Mucosa of gallbladder (tissue), 1 donor: Measurements from ENCODE around the gene ZNF469. TPM values are rescaled to one million over a fixed set of nuclear protein-coding genes. Genes with fewer than 3 reads are reported as not detected.

Experiments used
- DNase-seq: peaks from one replicate; pipeline ENCODE4 v3.0.0-alpha.2; 2020; ENCODE audit warnings: low spot score
- total RNA-seq: library from RNA; stranded (reverse); gene quantifications from one replicate; pipeline ENCODE4 v1.2.1, GENCODE V29; 2021
- donor health status: DM: no; HTN: no; CAD: no.

ZNF469 gene
- total RNA-seq, 1 donor from 2014 or later: 3.7 TPM

- DNase-seq: no peak
Measured at GRCh38 chr16:88391144-88391850, 8.5 kb downstream of the ZNF469 start.

- no peak for DNase-seq
Measured at GRCh38 chr16:88392111-88392510, 9.4 kb downstream of the ZNF469 start.

GRCh38 chr16:88392616-88393015, 9.9 kb downstream of the ZNF469 start:
- DNase-seq: no peak

- peak; percentile 62 for DNase-seq
Measured at GRCh38 chr16:88393034-88393433, 10.3 kb downstream of the ZNF469 start.

GRCh38 chr16:88393571-88393970, 10.8 kb downstream of the ZNF469 start:
- DNase-seq: no peak

- no peak for DNase-seq
Measured at GRCh38 chr16:88394426-88394825, 11.7 kb downstream of the ZNF469 start.

GRCh38 chr16:88395669-88396584, 13.2 kb downstream of the ZNF469 start:
- DNase-seq: no peak

- DNase-seq: no peak
Measured at GRCh38 chr16:88398170-88398873, 15.6 kb downstream of the ZNF469 start.

- DNase-seq: no peak
Measured at GRCh38 chr16:88398874-88399178, 16.1 kb downstream of the ZNF469 start.

GRCh38 chr16:88400186-88400585, 17.4 kb downstream of the ZNF469 start:
- no peak for DNase-seq

GRCh38 chr16:88401604-88402246, 19.0 kb downstream of the ZNF469 start:
- DNase-seq: no peak

- no peak for DNase-seq
Measured at GRCh38 chr16:88402551-88403240, 19.9 kb downstream of the ZNF469 start.

GRCh38 chr16:88403794-88404581, 21.2 kb downstream of the ZNF469 start:
- DNase-seq: no peak

GRCh38 chr16:88404769-88405168, 22.0 kb downstream of the ZNF469 start:
- no peak for DNase-seq

- no peak for DNase-seq
Measured at GRCh38 chr16:88405216-88406060, 22.7 kb downstream of the ZNF469 start.

GRCh38 chr16:88406096-88407041, 23.6 kb downstream of the ZNF469 start:
- no peak for DNase-seq

GRCh38 chr16:88407042-88407420, 24.3 kb downstream of the ZNF469 start:
- no peak for DNase-seq

- no peak for DNase-seq
Measured at GRCh38 chr16:88407807-88408206, 25.0 kb downstream of the ZNF469 start.
